NCI-H446 treated with DMSO at 0.1 percent for 48 hours (cell line): Measurements from ENCODE around the gene RBM38.

Experiments used
- DNase-seq: peaks from one replicate; lab custom pipeline; 2025; lab: John Stamatoyannopoulos, UW

RBM38 gene

DNA sequence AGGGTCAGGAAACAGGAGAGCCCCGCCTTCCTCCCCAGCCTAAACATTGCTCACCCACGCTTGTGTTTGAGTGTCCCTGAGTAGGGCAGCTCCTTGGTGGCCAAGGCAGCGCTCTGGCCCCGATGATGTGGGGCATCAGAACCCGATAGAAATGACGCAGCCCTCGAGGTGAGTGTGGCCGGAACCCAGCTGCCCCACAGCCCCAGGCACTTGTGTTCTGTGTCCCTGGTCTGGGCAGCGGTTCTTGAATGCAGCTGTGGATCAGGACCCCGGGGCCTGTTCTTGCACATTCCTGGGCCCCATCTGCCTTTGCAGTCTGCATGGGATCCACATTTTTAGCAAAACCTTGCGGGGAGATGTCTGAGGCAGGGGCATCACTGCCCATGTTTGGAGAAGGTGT, 12.8 kb downstream of the RBM38 start:
- DNase-seq = no peak

DNA sequence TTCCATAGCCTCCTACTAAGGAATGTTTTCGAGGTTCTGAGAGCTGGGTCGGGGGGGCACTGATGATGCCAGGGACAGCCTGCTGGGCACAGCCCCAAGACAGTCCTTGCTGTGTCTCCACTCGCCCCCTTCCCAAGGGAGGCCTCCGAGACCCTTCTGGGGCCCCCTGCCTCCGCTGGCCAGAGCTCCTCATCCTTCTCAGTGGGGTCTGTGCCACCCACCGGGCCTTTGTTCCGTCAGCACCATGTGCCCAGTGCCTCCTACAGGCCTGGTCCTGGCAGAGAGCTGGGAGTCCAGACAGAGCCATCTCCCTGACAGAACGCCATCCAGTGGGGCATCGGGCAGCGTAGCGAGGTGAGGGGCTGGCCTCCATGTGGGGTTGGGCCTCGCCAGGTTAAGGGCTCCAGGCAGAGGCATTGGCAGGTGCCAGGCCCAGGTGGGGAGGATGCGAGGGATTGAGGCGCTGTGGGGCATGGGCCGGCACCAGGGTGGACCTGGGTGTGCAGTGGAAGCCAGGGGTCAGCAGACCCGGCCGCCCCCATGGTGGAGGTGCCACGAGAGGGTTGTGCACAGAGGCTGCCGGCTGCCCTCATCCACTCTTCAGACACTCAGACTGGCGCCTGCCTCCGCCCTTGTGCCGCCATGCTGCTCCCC, 13.3 kb downstream of the RBM38 start:
- DNase-seq = no peak

DNA sequence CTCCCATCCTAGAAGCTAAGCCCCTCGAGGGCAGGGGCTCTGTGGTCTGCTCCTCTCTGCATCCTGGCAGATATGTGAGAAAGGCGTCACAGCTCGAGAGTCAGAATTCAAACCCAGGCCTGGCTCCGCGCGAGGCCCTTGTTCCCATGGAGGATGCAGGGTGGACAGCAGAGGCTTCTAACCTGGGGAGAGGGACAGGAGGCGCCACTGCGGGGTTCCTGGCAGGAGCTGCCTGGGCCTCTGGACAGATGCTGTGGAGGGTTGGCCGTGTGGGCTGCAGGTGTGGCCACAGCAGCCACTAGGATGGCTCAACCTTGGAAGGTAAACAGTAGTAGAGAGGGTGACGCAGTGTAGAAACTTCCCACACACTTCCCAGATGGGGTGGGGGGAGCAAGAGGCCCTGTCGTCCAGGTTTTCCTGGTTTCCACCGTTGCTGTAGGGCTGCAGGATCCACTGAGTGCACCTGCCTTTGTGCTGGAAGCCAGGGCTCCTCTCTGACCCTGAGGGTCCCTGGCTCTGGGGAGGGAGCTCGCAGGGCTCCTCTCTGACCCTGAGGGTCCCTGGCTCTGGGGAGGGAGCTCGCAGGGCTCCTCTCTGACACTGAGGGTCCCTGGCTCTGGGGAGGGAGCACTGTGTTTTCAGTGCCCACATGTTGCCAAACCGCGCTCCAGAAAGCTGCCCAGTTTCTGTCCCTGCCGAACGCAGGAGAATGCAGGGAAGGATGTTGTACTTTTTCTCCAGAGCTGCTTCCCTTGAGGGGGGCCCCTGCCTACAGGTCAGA, 14.2 kb downstream of the RBM38 start:
- DNase-seq = no peak

DNA sequence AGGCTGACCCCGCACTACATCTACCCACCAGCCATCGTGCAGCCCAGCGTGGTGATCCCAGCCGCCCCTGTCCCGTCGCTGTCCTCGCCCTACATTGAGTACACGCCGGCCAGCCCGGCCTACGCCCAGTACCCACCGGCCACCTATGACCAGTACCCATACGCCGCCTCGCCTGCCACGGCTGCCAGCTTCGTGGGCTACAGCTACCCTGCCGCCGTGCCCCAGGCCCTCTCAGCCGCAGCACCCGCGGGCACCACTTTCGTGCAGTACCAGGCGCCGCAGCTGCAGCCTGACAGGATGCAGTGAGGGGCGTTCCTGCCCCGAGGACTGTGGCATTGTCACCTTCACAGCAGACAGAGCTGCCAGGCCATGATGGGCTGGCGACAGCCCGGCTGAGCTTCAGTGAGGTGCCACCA, 16.4 kb downstream of the RBM38 start:
- DNase-seq = no peak

DNA sequence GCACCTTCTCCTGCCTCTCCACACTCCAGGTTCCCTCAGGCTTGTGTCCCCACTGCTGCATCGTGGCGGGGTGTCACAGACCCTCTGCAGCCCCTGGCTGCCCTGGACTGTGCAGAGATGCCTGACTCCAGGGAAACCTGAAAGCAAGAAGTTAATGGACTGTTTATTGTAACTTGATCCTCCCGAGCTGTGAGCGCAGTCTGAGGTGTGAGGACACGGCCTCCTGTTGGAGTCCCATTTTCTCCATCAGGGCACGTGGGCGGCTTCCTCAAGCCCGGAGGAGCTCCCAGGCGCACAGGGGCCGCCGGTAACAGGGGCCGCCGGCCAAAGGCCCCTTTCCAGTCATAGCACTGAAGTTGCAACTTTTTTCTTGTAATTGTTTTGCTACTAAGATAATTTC, 16.9 kb downstream of the RBM38 start:
- DNase-seq = no peak

DNA sequence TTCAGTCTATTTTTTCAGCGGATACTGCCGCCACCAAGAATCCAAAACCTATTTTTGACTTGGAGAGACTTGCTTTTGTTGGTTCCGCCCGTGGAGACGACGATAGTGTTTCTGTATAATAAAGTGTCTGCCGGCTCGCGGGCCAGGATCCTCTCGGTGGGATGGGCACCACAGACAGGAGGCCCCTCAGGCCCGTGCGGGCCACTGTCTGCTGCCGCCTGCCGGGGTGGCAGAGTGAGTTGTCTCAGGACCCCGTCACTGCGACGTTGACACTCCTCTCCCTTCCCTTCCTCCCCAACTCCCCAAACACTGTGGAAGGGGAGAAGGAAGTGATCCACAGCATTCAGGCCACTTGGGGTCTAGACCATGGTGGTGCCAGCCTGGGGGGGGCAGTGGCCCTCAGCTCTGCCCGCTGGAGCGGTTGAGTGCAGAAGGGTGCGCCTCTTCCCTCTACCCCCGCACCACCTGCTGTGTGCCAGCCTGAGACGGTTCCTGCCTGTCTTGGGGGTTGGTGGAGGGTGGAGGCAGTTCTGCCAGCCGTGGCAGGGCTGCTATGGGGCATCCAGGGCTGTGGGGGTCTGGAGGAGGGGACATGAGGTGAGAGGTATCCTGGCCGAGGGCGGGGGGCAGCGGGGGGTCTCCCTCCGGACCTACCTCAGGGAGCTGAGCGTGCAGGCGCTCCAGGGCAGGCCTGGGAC, 17.5 kb downstream of the RBM38 start:
- no peak for DNase-seq

DNA sequence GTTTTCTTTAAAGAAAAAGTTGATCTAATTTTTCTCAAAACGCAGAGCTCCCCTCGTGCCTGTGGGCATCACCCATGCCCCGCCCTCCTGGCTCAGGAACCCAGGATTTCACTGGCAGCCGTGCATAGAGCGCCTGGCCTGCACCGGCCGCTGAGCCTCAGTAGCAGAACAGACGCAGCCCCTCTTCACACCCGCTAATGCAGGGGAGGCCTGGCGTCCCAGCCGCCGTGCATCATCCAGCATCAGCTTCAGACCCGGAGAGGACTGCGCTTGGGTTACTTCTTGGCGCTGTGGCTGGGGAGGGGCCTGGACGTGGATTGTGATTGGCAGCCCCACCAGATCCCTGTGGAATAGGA, 18.1 kb downstream of the RBM38 start:
- DNase-seq = no peak

DNA sequence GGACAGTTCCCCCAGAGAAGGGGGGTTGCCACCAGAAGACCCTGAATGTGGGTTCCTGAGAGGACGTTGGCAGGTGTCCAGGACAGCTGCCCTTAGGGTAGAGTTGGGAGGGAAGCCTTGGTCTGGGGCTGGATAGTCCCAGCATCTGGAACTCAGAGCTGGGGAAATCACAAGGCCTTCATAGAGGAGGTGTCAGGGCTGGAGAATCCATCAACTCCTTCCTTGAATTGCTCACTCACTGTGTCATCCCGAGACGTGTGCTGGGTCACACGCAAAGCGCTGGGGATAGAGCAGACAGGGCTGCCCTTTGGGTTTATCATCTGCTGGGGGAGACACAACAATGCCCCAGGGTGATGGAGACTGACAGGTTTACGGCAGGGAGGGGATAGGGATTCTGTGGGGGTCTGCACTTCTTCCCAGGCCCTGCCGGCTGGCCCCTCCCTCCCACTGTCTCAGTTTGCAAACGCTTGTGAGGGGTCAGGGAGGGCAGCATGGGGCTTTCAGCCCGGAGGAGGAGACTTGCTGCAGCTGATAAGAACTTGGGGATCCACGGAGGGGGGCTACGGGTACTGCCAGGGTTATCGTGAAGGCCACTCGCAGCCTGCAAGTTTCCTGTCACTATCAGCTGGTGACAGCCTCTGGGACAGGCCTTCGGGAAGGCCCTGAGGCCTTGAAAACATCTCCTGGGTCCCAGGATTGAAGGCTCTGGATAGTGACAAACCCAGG, 18.6 kb downstream of the RBM38 start:
- no peak for DNase-seq

DNA sequence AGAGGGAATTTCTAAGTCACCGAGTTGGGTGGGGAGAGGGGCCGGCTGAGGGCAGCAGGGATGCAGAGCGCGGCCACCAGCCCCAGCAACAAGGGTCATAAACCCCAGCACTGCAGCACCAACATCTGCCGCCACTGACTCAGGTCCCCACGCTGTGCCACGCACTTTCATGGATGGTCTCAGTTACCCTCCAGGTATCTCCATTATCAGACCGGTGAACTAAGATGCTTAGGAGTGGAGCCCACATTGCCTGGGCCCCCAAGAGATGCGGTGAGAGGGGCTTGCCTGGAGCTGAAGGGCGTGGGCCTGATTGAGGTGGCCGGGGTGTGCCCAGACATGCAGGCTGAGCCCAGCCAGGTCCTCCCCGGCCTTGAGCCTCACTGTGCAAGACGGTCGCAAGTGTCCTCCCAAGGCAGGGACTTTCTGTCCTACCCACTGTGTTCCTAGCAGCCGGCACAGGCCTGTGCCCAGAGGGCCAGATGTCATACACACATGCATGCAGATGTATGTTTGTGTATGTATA, 19.3 kb downstream of the RBM38 start:
- no peak for DNase-seq

DNA sequence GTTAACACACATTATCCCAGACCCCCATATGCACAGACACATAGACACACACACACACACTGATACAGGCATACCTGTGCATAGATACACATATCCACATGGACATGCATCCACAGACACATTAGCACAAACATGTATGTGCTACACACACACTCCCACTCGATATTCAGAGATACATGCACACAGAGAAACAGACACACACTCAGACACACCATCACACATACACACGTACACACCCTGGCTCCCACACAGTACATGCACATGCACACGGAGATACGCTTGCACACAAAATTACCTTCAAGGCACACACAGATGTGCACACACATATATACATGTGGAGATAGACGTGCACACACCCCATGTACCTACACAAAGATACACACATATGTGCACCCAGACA, 19.7 kb downstream of the RBM38 start:
- no peak for DNase-seq

DNA sequence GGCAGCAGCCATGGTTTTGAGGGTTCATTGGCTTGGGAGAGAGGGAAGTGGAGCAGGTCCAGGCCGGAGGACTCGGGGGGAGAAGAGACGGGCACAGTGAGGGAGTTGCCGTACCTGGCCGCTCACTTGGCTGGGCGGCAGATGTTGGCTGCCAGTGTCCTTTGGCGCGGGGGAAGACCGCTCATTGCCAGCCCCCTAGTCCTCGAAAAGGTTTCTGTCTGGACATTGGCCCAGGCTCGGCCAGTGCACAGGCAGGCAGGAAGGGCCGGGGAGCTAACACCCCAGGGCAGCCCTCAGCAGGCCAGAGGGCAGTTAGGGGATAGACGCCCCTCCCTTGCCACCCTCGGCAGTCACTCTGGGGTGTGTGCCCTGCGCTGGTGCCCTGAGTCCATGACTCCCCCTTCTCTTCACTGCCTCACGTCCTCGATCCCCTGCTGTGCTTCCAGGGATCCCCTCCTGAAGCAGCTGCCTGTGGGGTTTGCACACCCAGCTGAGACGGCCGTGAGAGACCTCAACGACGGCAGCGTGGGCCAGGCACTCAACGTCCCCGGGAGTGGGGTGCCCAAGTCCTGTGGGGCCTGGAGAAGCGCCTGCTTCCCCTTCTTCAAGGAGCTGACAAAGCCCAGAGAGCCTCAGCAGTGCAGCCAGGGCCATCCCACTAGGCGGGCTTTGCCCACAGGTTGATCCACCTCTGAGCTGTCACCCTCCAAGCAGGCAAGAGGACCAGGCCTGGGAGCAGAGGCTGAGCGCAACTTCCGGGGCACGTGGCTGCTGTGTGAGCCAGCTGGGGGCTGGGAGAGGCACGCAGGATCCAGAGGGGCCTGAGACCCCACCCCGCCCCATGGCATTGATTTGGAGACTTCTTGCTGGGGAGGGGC, 20.4 kb downstream of the RBM38 start:
- no peak for DNase-seq

DNA sequence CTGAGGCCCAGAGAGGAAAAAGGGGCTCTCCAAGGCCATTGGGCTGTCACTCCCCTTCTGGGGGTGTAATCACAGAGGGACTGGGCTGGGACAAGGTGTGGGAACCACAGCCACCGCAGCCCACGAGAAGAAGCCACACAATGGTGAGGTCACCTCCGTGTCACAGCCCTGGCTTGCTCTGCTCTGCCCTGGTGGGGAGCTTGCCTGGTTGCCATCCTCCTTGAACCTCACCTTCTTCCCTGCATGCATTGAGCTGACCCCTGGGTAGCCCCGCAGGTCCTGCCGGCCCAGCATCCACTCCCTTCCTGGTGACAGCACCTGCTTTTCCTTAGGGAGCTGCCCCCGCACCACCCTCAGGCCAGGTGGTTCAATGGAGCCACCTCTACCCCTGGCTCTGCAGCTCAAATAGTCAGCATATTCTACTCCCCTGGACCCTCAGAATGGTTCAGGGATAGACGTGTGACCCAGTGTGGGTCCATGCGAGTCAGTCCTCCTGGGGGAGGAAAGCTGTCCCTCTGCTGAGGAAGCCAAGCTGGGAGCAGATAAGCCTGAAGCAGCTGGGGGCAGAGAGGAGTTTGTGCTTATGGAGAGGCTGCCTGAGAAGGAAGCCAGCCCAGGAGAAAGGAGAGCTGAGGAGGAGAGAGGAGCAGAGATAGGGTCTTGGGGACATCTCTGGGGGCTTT, 21.3 kb downstream of the RBM38 start:
- DNase-seq = no peak

DNA sequence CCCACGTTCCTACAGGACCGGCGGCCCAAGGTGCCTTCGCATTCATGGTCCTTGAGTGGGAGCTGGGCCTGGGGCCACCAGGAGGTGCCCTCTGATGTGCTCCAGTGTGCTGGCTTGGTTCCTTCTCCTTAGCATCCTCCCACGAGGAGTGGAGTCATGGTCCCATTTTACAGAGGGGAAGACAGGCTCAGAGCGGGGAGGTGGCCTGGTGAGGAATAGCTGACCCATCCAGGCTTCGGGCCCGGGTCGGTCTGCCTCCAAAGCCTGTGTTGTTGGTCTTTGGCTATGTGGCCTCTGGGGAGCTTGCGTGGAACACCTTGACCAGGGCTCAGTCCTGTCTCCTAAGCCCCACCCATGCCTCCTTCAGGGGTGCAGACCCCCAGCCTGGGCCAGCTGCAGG, 22.8 kb downstream of the RBM38 start:
- no peak for DNase-seq

DNA sequence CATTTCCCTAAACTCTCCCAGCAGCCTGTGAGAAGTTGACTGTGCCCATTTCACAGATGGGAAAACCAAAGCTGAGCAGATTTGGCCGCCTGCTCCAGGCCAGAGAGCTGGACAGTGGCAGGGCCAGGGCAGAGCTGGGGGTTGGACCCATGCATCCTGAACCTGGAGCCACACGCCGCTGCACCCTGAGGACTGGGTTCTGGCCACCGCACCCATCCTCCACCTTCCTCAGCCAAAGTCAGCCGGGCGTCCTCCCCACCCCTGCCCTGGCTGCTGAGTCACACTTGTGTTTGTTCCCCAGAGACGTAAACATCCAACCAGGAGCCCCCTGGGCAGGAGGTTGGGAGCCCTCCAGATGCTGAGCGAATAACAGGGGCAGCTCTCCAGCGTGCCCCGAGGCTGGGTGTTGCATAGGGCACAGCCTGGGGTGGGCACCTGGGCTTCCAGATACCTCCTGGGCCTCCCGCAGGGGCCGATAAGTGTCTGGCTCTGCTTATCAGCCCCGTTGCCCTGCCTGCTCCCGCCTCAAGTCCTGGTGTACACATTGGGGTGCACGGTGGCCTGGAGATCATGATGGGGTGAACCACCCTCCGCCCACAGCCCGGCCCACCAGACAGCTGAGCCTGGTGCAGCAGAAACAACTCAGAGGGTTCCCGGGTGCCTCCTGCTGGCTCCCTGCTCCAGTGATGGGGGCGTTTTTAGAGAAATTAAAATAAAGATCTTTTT, 23.8 kb downstream of the RBM38 start:
- no peak for DNase-seq

DNA sequence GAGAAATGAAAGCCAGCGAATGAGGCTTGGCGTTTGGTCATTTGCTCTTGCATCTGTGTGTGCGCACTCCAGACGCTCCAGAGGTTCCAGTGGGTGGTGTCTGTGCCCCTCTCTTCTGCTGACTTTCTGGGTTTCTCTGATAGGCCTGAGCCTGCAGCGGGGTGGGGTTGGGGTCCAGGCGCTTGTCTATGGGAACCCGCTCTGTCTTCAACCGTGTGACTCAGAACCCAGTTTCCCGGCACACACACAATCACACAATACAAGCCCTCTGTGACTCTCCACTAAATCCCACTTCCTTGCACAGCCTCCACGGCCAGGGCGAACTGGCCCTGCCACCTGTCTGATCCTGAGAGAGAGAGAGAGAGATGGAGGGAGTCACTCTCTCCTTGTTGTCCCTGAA, 24.6 kb downstream of the RBM38 start:
- DNase-seq = no peak

DNA sequence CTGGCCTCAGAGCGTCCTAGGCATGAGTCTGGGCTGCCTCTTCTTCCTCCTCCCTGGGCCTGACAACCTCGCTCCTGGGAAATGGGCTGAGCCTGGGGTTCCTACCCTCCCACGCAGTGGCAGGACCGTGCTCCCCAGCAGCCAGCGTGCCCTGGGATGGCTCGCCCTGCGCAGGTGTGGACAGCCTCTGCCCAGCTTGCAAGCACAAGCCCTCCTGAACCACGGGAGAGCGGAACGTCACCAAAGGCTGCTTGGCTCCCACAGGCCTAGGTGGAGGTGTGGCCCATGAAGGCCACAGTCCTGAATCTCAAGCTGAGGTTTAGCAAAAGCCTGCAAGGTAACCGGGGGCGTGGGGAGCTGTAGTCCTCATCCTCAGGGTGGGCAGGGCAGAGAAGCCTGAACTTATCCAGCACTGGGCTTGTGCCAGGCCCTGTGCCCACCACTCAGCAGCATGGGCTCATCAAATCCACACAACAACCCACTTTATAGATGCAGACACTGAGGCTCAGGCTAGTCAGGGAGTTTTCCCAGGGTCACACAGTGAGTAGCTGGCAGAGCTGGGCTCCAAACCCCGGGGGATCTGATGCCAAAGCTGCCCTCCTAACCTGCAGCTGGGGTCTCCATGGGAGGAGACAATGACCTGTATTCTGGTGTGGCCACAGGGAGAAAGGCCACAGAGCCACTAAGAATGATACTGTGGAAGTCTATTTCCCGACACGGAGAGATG, 25.3 kb downstream of the RBM38 start:
- DNase-seq = no peak

DNA sequence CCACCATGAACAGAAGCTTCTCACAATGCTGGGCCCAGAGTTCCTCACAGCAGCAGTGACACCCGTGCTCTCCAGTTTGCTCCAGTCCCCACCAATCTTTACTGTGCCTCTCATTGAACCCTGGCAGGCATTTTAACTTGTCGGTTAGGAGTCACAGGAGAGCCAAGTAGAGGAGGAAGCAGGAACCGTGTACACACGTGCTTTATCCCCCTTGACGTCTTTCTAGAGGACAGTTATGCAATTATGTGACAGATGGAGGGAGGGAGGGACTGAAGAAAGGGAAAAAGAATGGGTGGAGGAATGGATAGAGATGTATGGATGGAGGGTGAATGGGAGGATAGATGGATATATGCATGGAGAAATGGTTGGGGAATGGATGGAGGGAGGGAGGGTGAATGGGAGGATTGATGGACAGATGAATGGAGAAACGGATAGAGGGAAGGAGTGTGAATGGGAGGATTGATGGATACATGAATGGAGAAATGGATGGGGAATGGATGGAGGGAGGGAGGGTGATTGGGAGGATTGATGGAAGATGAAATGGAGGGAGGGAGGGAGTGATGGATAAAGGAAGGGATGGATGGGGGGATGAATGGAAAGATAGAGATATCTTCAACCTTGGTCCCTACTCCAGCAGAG, 26.0 kb downstream of the RBM38 start:
- no peak for DNase-seq

DNA sequence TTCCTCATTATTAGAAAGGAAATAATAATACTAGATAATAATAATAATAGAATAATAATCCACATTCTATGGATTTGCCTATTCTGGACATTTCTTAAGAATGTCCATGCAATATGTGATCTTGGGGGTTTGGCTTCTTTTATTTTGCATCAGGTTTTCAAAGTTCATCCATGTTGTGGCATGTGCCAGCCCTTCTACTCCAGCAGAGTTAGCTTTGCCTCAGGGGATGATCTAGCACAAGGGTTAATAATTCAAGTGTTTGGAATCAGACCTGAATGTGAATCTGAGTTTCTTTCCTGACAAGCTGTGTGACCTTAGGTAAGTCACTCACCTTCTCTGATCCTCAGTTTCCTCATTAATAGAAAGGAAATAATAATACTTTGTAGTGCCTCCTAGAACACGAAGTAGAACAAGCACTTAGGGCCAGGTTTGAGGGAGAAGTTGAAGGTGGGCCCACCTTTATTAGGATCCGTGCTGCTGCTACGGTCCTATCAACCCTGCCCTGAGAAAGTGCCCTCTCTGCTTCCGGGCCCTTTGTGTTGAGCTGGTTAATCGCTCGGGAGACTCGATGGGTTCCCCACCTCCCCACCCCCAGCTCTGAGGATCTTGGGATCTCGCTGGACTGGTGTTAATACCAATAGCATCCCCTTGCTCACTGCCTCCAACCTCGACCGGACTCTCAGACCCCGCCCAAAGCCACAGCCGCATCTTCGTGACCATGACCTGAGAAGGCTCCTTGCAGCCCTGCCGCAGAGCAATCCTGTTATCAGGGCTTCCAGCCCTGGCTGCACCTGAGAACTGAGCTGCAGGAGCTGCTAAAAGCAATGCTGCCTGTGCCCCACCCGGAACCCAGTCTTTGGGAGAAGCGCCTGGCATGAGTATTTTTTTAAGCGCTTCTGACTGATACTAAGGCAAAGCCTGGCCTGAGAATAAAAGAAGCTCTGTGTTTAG, 26.9 kb downstream of the RBM38 start:
- DNase-seq = no peak
